GM23338 (cell line): ENCODE measurements around the gene TAS2R1.
"Not testable (repeated sequence)": the region's sequence is repeated elsewhere in the genome, so short reads cannot be mapped to it uniquely, and the experiment has no call there.

Experiments
- EZH2 ChIP-seq: fragments of 200-600 bp; sonication (generic); IDR thresholded peaks from one replicate; pipeline ENCODE4 v1.8.0; 2017; ENCODE audit warnings: antibody characterized with exemption, mild to moderate bottlenecking, low read depth; ENCODE audit not compliant: unreplicated experiment
- JUNB ChIP-seq: IDR thresholded peaks from one replicate; pipeline ENCODE4 v1.6.1; 2016; ENCODE audit warnings: antibody characterized with exemption; ENCODE audit not compliant: unreplicated experiment
- POLR2AphosphoS5 ChIP-seq: IDR thresholded peaks from 2 replicates; pipeline ENCODE4 v1.6.1; 2016; ENCODE audit warnings: antibody characterized with exemption, low read depth
- STAT1 ChIP-seq: IDR thresholded peaks from one replicate; pipeline ENCODE4 v1.6.1; 2016; ENCODE audit warnings: antibody characterized with exemption; ENCODE audit not compliant: unreplicated experiment
- TF ChIP-seq, protein P1 (sequence below), 2 experiments: fragments of 200-600 bp in 1 of 2; sonication (generic) in 1 of 2; conservative IDR thresholded peaks; 2 replicates each; pipeline versions ENCODE4 v1.5.1 to v1.6.1; 2016 to 2017; ENCODE audit warnings: antibody characterized with exemption in 2 of 2, low read depth in 2 of 2, mild to moderate bottlenecking in 2 of 2, moderate library complexity in 1 of 2
- TF ChIP-seq, protein P2 (sequence below): IDR thresholded peaks from one replicate; pipeline ENCODE4 v1.6.1; 2018; ENCODE audit warnings: antibody characterized with exemption; ENCODE audit not compliant: unreplicated experiment

DNA sequence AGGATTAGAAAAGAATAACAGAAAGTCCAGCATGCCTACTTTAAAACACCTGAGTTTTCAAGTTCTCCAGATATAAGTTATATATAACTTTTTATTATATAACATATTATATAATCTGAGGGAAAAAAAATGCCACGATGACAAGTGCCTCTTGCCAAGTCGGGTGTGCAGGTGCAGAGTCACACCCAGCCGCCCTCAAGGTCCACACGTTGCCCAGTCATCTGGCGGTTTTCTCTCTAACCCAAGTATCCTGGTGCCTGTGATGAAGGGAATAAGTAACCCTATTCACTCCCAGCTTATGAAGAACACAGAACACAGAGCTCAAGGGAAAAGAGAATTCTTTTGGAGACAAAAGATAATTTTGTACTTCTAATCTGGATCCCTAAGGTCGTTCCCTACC lies 31.8 kb downstream of the TAS2R1 start:
- TF ChIP-seq, protein P1, sequence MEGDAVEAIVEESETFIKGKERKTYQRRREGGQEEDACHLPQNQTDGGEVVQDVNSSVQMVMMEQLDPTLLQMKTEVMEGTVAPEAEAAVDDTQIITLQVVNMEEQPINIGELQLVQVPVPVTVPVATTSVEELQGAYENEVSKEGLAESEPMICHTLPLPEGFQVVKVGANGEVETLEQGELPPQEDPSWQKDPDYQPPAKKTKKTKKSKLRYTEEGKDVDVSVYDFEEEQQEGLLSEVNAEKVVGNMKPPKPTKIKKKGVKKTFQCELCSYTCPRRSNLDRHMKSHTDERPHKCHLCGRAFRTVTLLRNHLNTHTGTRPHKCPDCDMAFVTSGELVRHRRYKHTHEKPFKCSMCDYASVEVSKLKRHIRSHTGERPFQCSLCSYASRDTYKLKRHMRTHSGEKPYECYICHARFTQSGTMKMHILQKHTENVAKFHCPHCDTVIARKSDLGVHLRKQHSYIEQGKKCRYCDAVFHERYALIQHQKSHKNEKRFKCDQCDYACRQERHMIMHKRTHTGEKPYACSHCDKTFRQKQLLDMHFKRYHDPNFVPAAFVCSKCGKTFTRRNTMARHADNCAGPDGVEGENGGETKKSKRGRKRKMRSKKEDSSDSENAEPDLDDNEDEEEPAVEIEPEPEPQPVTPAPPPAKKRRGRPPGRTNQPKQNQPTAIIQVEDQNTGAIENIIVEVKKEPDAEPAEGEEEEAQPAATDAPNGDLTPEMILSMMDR (conservative IDR thresholded peaks at IDR 0.05; ENCODE audit: low read depth in 2 of 2): not testable (repeated sequence)
- TF ChIP-seq EZH2, POLR2AphosphoS5, JUNB, STAT1: not testable (repeated sequence)
- TF ChIP-seq, protein P2, sequence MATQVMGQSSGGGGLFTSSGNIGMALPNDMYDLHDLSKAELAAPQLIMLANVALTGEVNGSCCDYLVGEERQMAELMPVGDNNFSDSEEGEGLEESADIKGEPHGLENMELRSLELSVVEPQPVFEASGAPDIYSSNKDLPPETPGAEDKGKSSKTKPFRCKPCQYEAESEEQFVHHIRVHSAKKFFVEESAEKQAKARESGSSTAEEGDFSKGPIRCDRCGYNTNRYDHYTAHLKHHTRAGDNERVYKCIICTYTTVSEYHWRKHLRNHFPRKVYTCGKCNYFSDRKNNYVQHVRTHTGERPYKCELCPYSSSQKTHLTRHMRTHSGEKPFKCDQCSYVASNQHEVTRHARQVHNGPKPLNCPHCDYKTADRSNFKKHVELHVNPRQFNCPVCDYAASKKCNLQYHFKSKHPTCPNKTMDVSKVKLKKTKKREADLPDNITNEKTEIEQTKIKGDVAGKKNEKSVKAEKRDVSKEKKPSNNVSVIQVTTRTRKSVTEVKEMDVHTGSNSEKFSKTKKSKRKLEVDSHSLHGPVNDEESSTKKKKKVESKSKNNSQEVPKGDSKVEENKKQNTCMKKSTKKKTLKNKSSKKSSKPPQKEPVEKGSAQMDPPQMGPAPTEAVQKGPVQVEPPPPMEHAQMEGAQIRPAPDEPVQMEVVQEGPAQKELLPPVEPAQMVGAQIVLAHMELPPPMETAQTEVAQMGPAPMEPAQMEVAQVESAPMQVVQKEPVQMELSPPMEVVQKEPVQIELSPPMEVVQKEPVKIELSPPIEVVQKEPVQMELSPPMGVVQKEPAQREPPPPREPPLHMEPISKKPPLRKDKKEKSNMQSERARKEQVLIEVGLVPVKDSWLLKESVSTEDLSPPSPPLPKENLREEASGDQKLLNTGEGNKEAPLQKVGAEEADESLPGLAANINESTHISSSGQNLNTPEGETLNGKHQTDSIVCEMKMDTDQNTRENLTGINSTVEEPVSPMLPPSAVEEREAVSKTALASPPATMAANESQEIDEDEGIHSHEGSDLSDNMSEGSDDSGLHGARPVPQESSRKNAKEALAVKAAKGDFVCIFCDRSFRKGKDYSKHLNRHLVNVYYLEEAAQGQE: not testable (repeated sequence)
